ENCODE results near the gene POU3F3.

DNA sequence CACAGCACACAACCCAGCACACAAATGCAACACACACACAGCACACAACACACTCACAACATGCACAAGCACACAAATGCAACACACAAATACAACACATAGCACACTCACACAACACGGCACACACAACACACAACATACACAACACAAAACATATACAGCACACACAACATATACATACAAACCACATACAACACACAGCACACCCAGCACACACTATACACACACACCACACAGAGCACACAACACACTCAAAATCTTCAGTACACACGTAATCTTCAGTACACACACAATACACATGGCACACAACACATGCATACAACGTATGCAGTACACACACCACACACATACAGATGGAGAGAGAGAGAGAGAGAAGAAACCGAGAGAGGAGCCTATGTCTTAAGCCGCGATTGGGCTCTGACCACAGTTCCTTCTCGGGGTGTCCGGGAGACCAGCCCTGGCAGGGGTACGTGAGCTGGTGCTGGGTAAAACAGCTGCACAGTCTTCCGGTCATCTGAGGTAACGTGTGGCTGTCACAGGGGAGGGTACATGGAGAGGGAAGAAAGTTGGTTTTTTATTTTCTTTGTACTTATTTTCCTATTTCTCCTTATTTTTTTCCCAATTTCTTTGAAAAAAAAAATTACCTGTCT lies 25.1 kb downstream of the POU3F3 start:
- TF ChIP-seq TAF1 (IDR thresholded peaks at IDR 0.05; ENCODE audit: borderline replicate concordance, low read depth, low read length) (no peak), POLR2A (IDR thresholded peaks at IDR 0.05; ENCODE audit: low read depth, low read length) (no peak)

Measured in GM12892 (cell line).